Middle frontal gyrus (tissue), 1 donor: ENCODE measurements around the gene C2orf72.
A peak's percentile ranks its signal among the peaks of the same experiment; 100 is the strongest.
"Not testable (repeated sequence)": the region's sequence is repeated elsewhere in the genome, so short reads cannot be mapped to it uniquely, and the experiment has no call there.

Source experiments
- DNase-seq: peaks from one replicate; pipeline ENCODE4 v3.0.0-alpha.2; 2015; ENCODE audit warnings: low spot score; ENCODE audit errors: extremely low spot score

C2orf72 gene

DNA sequence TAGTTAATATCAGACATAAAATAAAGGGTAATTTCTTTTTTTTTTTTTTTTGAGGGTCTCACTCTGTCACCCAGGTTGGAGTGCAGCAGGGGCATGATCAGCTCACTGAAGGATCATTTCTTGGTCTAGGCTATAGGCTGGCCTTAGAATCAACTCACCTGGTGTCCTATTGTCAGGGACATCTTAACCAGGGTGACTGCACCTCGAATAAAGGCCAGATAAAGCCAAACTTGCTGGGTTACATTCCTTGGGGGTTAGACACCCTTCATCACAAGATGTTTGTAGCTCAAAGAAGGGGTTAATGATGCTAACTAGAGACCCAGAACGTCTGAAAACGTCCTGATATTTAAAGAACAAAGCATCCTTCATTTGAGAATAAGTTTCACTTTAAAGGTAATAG lies 23.5 kb upstream of the C2orf72 start:
- no peak for DNase-seq

DNA sequence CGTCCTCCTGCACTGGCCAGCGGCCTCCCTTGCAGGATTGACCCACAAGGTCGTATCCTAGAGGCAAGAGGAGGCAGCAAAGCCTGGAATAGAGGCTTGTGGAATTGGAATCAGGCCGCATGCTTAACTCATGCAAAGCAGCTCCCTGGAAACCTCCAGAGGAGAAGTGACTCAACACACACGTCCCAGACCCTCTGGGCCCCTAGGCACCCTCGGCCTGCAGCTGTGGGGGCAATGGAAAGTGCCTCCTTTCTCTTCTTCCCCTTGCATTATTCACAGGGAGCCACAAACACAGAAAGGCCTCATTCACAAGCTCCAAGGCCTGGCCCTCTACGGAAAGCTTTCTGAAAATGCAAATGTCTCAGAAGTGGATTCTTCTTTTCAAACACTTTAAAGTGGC lies 21.8 kb upstream of the C2orf72 start:
- DNase-seq, result peak; percentile 24

DNA sequence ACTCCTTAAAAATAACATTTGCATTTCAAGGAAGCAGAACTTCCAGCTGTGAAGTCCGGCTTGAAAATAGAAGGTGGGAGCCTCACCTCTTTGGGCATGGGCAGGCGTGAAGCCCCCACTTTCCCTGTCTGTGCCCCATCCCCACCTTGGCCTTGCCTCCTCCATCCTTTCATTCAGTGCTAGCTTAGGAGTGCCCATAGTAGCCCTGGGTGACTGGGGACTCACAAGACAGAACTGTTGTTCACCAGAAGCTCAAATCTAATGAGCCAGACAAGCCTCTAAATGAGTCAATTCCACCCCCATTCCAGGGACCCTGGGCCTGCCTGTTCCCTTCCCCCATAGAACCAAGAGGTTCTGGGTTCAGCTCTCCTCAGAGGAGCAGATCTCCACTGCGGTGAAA lies 21.4 kb upstream of the C2orf72 start:
- DNase-seq, result no peak

DNA sequence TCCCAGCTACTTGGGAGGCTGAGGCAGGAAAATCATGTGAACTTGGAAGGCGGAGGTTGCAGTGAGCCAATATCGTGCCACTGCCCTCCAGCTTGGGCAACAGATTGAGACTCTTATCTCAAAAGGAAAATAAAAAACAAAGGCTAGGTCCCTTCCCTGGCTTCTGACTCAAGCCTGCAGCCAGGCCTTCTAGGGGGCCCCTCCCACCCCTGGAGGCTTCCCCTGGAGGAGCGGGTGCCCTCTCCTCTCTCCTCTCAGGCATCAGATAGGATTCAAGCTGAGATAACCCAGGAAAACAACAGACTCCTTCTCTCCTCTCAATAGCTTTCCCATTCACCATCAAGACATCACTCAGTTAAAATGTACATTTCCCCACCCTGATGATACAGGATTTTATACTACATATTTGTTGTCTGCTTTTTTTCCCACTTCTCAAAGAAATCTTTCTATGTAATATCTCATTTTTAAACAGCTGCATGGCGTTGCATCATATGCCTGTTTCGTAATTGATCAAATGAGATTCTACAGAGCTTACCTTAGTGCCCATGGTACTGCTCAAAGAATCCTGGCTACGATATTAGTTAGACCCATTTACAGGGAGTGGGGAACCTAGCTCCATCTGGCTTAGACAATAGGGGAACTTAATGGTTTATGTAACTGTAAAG lies 20.6 kb upstream of the C2orf72 start:
- DNase-seq, result no peak

DNA sequence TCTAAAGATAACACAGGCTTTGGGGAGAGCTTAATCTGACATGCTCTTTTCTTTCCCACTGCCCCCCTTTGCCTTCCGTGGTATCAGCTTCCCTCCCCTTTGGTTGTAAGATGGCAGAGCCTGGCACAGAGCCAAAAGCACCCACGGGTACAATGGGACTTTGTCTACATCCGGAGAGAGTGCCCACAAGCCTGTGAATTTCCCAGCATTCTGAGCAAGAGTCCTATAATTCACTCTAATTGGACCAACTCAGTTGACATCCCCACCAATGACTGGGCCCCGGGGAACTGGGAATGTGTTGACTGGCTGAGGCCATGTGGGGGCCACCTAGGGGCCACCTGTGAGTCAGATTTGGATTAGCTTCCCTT lies 20.1 kb upstream of the C2orf72 start:
- DNase-seq, result no peak

DNA sequence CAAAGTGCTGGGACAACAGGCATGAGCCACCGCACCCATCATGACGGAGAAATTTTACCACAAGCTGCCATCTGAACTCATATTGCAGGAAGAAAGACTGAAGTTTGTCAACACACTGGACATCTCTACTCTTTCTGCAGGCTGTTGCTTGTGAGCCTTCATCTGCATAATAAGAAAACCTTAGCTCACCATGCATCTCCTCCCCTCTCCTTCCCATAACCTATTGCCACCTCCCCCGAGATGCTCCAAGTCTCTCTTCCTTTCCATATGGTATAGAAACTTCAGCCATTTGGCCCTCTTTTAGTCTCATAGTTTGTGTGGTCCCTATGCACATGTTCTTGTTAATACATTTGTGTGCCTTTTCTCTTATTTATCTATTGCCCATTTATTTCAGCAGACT lies 19.1 kb upstream of the C2orf72 start:
- no peak for DNase-seq

DNA sequence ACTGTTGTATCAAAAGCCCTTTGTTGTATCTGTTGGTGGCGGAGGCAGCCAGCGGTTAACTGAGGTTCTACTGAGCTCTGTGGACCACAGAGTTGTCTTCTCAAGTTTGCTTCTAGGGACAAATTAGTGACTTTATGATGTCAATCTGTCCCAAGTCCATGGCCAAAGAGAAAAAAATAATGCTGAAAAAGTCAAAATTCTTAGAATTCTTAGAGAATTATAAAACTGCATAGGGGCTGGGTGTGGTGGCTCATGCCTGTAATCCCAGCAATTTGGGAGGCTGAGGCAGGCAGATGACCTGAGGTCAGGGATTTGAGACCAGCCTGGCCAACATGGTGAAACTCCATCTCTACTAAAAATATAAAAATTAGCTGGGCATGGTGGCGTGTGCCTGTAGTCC lies 12.3 kb upstream of the C2orf72 start:
- DNase-seq, result not testable (repeated sequence)

DNA sequence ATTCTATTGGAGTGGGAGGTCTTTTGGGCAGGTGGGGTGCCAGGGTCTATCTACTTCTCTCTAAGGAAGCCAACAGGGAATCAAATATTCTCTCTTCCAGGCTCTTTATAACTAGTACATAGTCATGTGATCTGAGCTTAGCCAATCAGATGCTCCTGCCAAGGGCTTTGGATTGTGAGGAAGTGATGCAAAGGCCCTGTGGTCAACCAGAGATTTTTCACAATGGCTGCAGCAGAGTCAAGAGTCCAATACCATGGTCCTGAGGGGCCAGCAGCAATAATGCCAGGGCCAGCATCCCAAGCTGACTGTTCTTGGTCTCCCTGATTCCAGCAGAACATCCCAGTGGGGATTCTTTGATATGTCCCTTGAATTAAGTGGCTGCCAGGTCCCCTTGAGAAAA lies 8.4 kb upstream of the C2orf72 start:
- no peak for DNase-seq

DNA sequence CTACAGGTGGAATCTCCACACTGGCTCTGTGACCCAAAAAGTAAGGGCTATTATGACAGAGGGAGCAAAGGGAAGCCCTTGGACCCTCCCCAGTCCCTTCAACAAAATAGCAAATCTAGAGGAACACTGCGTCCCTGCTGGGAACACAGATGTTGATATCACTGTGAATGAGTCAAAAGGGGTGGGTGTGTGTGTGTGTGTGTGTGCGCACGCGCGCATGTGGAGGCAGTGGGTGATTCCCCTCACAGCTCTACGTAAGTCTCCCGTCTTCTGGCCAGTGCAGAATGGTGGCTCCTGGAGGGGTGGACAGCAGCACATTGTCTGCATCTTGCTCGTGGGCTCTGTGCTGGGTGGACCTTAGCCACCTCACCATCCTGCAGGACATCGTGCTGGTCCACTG lies 7.8 kb upstream of the C2orf72 start:
- DNase-seq, result no peak

DNA sequence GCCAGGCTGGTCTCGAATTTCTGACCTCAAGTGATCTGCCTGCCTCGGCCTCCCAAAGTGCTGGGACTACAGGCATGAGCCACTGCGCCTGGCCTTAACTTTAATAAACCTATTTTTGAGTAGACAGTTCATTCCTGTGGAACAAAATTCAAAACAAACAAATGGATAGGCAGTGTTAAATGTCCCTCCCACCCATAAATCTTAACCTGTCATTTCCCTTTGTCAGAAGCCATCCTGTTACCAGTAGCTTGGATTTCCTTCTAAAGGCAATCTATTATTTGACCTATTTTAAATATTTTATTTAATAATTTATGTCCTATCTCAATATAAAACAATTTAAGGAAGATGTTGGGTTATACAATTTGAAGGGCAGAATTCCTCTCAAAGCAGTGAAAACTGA lies 6.6 kb upstream of the C2orf72 start:
- DNase-seq, result no peak

DNA sequence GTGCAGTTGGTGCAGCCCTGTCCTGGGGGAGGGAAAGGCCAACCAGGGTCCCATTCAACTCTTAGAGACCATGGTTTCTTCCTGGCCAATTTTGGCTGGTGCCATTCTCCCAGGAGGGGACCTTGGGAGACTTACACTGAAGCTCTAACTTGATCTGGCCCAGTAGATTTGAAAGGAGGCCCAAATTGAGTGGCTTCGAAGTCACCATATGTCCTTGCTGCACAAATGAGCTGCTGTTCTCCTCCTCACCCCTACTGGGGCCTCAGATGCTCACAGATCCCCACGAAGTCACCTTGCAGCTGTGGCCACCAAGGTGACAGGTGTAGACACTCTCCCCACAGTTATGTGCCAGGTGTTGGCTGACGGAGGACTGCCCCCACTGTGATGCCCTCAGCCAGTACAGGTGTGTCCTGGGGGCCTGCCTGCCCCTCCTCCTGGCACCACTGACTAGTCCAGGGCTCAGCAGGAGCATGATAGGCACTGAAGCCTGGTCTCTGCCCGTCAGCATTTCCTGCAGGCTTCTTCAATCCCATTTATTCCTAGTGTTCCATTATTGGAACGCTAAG lies 4.7 kb upstream of the C2orf72 start:
- DNase-seq, result no peak

DNA sequence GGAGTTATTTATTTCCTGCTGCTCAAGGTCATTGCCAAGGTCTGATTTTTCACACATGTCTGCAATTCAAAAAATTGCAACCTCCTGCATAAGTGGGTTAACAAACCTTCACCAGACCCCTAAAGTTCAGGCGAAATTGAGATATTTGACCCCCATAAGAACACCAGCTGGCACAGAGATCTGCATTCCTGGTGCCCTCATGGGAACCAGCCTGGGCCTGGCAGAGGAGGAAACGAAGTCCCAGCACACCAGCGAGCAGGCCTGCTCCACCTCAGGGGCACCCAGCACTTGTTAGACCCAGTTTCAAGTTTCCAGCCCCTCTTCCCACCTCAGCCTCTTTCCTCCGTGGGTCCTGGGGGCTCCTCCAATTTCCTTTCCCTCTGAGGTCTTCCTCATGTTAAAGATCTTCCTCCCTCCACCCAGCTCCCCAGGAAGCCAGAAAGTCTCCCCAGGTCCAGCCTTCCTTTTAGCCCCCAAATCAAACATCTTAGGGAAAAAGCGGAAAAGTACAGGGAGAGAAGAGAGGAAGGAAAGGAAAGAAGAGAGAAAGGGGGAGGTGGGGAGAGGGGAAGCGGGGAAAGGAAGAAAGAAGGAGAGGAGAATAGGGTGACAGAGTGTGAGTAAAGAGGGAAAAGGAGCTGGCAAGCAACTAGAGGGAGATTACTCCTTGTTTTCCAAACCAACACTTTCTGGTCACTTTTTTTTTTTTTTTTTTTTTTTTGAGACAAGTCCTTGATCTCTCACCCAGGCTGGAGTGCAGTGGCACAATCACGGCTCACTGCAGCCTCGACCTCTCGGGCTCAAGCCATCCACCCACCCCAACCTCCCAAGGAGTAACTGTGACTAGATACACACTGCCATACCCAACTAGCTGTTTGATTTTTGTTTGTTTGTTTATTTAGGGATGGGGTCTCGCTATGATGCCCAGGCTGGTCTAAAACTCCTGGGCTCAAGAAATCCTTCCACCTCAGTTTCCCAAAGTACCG lies 3.9 kb upstream of the C2orf72 start:
- no peak for DNase-seq

DNA sequence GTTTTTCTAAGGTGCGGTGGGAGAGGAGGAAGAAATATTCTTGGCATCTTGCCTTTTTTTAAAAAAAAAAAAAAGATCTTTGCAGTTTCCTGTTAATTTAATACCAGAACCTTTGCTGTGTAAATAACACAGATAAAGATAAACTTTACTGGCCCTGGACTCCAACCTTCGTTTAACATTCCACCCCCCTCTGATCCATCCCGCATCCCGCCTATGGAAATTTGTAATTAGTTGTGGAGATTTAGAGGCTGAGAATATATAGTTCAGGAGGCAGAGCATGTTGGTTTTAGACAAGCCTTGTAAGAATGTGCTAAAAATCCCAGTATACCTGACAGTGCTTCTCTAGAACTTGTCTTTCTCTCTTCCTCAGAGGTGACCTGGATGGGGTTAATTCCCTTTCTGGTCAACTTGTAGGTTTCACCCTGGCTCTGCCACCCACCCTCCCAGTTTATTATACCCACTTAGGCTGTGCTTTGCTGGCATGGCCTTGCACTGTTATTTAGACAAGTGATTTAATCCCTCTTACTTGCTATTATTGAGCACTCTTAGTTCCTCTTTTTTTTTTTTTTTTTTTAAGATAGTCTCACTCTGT lies 2.9 kb upstream of the C2orf72 start:
- no peak for DNase-seq

DNA sequence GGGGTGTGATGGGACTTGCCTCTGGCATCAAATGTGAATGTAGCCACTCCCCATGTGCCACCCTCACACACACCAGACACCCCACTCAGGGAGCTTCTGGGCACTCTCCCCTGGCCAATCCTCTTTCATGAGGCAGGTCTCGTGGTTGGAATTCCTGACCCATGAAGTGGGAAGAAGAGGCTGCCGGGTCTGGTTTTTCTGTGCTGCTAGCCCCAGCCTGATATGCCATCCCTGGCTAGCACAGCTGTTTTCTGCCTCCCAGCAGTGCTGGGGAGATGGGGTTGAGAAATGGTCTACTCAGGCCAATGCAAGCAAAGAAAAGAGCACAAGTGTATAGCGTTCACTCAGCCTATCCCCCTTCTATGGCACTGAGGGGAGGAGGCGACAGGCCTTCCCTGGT lies 1.2 kb upstream of the C2orf72 start:
- no peak for DNase-seq

DNA sequence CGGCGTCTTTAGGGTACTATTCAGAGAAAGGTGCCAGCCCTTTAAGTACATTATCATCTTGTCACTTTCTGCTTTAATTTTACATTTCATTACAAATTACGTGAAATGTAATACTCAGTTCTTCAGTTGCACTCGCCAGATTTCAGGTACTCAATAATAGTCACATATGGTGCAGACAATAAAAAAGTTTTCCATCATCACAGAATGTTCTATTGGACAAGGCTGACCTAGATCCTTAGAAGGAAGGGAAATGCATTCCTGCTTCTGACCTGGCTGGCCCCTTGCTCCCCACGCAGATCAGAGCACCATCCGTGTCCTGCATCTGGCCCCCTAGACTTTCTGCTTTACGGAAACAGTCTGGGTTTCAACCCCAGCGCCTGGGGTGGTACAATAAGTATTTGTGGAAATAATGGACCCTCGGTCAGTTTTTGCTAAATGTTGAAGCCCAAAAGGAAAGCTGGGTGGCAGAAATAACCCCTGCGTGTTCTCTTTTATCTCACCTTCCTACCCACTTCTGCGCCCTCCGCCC lies 681 bp upstream of the C2orf72 start:
- DNase-seq, result no peak

DNA sequence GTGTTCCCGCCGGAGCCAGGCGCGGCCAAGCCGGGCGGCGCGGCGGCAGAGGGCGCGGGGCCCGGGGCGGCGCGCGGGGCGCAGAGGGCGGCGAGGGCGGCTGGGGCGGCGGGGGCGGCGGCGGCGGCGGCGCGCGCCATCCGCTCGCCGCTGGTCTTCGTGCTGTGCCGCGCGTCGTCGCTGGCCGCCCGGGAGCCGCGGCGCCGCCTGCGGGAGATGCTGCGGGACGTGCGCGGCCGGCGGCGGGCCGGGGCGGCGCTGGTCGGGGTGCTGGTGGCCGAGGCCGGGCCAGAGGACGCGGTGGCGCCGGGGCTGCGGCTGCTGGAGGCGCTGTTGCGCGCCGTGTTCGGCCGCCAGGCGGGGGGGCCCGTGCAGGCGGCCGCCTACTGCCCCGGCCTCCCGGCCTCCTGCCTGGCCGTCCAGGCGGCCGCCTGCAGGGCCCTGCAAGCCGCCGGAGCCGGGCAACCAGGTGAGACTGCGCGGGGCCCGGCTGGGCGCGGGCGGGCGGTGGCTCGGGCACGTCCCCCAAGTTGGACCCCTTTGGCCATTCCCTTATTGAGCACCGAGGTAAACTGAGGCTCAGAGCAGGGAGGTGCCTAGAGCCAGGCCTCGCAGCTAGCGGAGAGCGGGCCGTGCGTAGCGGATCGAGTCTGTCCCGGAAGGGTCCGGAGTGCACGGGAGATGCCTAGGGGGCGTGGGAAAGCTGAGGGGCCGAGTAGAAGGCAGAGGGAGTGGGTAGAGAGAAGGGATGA lies 584 bp downstream of the C2orf72 start:
- DNase-seq, result no peak

DNA sequence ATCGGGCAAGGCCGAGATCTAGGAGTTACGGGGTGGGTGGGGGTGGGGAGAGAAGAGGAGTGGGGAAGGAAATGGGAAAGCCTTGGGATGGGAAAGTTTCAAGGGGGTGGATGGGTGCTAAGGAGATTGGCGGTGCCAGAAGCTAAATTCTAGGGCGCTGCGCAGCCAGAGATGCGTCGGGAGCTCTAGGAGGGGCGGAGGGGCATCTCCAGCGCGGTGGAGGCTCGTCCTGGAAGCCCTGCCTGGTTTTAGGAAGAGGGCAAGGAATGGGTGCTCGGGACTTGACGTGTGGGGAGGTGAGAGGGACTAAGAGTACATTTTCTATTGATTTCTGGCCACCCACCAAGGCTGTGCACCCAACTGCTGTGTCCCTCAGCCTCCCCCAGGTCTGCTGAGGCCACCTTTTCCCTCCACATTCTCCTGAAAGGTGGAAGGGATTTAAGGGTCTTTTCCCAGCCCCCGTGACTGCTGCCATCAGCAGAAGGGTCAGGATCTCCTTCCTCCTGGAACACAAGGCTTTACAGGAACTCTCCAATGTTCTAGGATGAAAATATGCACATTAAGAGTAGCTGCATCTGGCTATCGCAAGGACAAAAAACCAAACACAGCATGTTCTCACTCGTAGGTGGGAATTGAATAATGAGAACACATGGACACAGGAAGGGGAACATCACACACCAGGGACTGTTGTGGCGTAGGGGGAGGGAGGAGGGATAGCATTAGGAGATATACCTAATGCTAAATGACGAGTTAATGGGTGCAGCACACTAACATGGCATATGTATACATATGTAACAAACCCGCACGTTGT lies 1.4 kb downstream of the C2orf72 start:
- DNase-seq, result no peak

DNA sequence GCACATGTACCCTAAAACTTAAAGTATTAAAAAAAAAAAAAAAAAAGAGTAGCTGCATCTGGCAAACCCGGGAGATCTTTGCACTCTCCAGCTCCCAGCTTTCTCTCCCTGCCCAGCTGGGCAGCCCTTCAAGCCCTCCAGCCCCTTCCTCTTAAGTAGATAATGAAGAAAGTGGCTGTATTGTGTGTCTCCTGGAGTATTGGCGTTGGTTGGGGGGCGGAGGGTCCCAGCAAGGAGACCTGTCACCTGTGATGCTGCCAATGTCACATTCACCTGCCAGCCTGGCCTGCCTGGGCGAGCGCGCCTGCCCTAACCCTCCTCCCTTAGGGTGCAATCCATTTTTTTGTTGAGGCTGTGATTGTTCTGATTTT lies 2.0 kb downstream of the C2orf72 start:
- no peak for DNase-seq

DNA sequence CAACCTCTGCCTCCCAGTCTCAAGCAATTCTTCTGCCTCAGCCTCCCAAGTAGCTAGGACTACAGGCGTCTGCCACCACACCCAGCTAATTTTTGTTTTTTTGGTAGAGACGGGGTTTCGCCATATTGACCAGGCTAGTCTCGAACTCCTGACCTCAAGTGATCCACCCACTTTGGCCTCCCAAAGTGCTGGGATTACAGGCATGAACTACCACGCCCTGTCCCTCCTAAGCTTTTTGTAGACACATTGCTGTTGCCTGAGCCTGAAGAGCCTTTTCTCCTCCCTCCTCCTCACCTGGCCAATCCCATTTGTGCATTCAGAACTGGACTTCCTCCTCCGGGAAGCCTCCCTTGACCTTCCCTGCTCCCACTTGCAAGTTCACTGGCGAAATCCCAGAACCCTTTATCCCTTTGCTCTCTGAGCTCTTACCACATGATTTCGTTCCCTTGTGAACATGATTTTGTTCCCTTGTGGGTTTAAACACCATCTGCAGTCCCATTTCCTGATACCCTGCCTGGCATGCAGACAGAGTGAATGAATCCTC lies 2.6 kb downstream of the C2orf72 start:
- no peak for DNase-seq

DNA sequence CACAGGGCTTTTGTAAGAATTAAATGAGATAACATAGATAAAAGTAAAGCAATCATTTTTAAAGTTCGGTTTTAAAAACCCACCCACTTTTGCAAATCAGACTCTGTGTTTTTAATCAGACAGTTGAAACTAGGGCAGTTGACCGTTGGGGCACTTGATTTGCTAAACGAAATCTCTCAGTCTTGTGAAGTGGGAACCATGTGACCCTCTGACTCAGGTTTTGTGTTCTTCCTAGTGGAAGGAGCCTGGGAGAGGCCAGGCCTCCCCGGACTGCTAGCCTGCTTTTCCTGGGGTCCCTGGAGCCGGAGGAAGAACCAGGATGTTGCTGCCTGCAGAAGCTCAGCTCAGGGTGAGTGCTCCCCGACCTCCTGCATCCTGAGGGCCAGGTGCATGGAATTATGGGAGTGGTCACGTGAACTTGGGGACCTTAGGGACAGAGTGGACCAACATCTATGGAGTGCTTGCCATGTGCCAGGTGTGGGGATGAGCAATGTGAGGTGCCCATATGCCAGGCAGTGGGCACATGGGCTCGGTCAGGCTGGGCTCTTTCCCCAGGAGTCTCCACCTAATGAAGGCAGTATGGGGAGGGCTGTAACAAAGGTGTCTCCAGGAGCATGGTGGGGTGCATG lies 3.9 kb downstream of the C2orf72 start:
- no peak for DNase-seq
